NCI-H460 (cell line): Measurements from ENCODE around the gene FRMD8. TPM values are rescaled to one million over a fixed set of nuclear protein-coding genes. Genes with fewer than 3 reads are reported as not detected.

Experiments
- DNase-seq: peaks from one replicate; pipeline ENCODE4 v3.0.0-alpha.2; 2016; ENCODE audit warnings: low read depth; ENCODE audit errors: extremely low read depth
- polyA plus RNA-seq: library from polyadenylated mRNA; depleted of rRNA; stranded (reverse); fragments of >200 nt; gene quantifications from 2 replicates; pipeline ENCODE4 v1.2.3, GENCODE V29; 2014; cell fraction: nucleus; rRNA removed
- total RNA-seq: library from RNA; depleted of rRNA; stranded (reverse); fragments of >200 nt; shearing (Covaris generic); gene quantifications from 2 replicates; pipeline ENCODE4 v1.2.3, GENCODE V29; 2014; rRNA removed

FRMD8 gene, protein sequence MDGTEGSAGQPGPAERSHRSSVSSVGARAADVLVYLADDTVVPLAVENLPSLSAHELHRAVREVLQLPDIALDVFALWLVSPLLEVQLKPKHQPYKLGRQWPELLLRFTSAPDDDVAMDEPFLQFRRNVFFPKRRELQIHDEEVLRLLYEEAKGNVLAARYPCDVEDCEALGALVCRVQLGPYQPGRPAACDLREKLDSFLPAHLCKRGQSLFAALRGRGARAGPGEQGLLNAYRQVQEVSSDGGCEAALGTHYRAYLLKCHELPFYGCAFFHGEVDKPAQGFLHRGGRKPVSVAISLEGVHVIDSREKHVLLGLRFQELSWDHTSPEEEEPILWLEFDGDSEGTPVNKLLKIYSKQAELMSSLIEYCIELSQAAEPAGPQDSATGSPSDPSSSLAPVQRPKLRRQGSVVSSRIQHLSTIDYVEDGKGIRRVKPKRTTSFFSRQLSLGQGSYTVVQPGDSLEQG
- total RNA-seq: 14.4 and 15.1 TPM in 2 replicates
- 54.3 and 65.4 TPM in 2 replicates for polyA plus RNA-seq

DNA sequence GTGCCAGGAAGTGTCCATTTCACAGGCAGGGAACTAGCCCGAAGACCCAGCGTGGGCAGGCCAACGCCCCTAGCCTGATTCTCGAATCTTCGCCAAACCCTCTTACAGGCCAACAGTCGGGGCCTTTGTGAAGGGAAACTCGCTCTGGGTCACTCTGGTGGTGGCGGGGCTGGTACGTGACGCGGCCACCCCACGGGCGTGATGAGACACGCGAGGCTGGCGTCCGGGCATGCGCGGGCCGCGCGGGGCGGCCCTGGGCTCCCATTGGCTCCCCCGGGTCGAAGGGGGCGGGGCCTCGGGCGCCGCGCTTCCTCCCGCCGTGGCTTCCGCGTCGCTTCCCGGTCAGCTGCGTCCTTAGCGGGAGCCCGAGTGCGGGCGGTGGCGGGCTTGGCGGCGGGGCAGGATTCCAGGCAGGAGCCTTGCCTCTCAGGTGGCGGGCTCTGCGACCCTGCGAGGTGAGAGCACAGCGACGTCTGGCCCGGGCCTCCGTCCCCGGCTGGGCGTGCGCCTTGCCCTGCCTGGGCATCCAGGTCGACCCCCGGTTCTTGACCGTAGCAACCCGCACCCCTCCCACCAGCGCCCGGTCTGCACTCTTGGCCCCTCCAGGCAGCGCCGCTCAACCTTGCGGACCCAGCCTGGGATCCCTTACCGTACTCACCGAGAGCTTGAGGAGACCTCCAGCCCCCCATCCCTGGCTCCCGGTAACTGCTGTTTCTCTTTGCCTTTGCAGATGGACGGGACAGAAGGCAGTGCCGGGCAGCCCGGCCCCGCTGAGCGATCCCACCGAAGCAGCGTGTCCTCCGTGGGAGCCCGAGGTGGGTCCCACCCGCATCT lies at the start of gene FRMD8:
FRMD8 (plus strand) TSS at position 331 of the 834 bp plus-strand sequence; CDS start at position 731, 400 bp downstream.
- DNase-seq: peak; percentile 60

DNA sequence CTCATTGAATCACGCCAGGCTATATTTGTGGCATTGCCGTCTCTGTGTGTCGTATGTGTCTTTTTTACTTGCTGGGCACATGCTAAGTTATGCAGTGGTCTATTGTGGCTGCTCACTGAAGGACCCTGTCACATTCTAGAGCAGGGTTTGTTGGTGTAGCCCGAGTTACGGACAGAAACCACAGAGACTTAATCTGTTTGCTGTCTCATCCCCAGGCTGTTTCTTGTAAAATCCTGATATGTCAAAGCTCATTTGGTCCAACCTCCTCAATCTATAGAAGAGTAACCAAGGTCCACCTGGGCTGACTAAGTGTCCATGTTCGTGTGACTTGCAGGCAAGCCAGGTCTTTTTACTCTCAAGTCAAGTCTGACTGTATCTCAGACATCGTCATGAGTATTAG lies 47.8 kb upstream of the FRMD8 start:
- no peak for DNase-seq

DNA sequence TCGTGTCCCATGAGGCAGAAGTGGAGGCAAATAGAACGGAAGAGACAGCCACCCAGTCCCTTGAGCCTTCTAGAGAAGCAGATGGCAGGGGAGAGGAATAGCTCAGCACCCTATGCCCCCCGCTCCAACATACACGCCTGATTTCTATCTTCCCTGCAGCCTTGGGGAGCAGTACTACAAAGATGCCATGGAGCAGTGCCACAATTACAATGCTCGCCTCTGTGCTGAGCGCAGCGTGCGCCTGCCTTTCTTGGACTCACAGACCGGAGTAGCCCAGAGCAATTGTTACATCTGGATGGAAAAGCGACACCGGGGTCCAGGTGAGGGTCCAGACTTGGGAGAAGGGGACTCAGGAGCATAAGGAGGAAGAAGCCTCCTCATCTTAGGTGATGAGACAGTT lies 46.2 kb upstream of the FRMD8 start:
- no peak for DNase-seq

DNA sequence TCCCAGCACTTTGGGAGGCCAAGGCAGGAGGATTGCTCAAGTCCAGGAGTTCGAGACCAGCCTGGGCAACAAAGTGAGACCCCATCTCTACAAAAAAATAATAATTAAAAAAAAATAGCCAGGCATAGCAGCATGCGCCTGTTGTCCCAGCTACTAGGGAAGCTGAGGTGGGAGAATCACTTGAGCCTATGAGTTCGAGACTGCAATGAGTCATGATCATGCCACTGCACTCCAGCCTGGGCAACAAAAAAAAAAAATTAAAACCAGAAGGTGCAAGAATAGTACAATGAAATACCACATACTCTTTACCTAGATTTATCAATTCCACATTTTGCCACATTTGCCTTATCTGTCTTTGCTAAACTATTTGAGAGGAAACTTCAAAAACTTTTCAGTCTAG lies 44.6 kb upstream of the FRMD8 start:
- DNase-seq: no peak

DNA sequence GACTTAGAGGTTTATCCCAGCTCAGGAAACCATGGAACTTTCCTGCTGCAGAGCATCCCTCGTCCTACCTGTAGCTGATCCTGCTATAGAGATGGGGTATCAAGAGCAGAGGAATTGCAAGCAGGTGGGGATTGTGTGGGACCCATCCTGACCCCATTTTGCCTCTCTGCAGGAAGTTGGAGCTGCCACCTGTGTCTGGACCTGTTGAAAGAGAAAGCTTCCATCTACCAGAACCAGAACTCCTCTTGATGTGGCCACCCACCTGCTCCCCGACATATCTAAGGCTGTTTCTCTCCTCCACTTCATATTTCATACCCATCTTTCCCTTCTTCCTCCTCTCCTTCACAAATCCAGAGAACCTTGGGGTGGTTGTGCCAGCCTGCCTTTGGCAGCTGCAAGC lies 34.9 kb upstream of the FRMD8 start:
- no peak for DNase-seq

DNA sequence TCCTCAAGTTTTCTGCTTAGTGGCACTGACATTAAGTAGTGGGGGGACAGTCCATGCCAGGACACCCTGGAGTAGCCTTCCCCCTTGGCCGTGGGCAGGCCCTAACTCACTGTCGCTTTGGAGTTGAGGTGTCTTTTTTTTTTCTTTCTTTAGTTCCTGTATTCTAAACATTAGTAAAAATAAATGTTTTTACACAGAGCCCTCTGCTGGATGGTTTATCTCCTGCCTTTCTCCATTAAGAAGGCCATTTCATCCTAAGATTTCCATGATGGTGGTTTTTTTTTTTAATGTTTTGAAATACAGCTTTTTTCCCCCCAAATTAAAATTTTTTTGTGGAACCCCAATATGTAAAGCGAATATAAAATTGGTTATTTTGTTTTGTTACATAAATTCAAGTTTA lies 33.7 kb upstream of the FRMD8 start:
- no peak for DNase-seq

DNA sequence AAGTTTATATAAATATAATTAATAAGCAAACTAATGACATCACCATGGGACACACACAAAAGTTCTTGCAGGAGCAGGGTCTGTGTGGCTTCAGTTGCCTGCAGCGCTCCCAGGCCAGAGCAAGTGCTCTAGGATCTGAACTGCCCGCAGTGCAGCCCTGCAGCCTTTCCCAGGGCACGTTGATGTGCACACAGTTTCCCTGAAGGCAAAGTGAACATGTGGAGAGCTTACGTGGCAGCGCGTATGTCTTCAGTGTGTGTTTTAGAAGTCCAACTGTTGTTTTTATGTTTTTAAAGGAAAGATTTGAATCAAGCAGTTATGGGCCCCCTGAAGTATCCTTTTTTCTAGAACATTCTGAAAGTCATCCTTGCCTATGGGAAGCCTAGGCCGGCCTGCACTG lies 33.1 kb upstream of the FRMD8 start:
- no peak for DNase-seq

DNA sequence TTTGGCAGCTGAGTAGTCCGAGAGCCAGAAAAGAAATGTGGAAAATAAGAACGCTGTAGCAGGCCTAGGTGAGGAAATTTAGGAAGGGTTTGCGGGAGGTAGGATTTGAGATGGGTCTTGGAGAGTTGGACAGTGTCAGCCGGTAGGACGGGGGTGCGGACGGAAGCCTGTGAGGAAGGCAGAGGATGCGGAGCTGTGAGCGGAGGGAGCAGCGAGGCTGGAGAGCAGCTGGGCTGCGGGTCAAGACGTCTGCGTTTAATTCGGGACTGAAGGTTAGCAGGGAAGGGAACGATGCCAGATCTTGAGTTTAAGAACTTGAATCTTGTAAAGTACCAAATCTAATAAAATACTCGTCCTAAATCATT lies 32.6 kb upstream of the FRMD8 start:
- DNase-seq: no peak

DNA sequence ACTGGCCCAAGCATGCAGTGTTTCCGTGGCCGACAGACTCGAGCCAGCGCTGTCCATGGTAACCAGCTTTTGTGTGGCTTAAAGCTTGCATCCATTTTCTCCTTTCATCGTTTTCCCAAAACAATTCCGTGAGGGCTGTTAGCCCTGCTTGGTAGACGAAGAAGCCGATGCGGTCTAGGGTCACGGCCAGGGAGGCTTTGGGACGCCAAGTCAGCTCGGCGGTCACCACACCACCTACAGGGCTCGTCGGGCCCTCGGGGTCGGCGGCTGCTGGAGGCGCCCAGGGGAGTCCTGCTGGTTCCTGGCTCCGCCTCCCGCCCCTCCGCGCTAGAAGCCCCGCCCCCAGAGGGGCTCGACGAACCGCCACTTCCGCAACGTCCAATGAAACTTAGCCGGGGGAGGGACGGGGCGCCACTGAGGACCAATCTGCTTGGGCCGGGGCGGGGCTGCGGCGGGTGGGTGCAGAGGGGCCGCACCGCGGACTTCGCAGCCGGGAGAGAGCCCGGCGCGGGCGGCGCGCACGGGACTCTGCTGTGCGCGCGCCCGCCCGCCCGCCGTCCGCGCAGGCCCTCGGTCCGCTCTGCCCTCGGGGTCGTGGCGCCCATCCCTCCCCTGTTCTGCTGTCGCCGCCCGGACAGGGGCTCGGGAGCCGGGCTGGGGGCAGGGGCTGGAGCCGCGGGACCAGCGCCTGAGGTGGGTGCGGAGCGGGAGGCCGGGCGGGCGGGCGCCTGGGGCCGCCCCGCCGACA lies 32.0 kb upstream of the FRMD8 start, which contains the start of gene TIGD3:
TIGD3 (plus strand) TSS at position 487 of the 748 bp plus-strand sequence. CDS start 1,058 bp downstream, outside the sequence.
- DNase-seq: peak; percentile 86

DNA sequence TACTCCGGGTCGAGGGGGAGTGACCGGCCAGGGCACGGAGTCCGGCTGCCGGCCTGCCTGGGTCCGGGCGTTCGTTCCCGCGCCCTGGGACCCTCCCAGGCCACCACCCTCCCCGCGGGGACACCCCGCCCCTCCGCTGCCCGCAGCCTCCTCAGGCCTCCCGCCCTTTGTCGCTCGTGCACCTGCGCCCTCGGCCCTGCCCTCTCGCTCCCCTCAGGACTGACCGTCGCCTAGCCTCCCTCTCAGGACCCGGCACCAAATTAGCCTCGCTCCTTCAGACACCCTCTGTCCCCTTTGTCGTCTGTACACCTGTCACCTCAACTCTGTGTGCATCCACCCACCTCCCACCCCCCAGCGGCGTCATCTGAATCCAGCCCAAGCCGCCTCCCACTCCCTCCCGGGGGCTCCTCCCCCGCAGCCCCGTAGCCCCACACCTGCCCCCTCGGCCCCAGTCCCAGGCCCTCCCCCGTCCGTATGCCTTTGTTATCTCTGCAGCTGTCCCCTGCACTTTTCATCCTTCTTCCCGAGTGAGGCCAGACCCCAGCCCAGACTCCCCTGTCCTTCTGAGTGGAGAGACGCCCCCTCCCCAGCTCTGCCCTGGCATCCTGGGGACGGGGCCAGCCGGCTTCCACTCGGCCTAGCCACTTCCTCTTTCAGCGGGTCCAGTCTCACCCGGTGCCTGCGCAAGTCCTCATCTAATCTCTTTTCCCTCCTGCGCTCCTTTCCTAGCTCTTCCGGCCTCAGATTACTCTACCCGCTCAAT lies 31.2 kb upstream of the FRMD8 start:
- no peak for DNase-seq

DNA sequence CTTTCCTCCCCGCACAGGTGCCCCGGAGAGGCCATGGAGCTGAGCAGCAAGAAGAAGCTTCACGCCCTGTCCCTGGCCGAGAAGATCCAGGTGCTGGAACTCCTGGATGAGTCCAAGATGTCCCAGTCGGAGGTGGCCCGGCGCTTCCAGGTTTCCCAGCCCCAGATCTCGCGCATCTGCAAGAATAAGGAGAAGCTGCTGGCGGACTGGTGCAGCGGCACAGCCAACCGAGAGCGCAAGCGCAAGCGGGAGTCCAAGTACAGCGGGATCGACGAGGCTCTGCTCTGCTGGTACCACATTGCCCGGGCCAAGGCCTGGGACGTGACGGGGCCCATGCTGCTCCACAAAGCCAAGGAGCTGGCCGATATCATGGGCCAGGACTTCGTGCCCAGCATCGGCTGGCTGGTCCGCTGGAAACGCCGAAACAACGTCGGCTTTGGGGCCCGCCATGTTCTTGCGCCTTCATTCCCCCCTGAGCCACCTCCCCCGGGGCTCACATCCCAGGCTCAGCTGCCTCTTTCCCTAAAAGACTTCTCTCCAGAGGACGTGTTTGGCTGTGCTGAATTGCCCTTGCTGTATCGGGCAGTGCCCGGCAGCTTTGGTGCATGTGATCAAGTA lies 30.6 kb upstream of the FRMD8 start:
- no peak for DNase-seq

DNA sequence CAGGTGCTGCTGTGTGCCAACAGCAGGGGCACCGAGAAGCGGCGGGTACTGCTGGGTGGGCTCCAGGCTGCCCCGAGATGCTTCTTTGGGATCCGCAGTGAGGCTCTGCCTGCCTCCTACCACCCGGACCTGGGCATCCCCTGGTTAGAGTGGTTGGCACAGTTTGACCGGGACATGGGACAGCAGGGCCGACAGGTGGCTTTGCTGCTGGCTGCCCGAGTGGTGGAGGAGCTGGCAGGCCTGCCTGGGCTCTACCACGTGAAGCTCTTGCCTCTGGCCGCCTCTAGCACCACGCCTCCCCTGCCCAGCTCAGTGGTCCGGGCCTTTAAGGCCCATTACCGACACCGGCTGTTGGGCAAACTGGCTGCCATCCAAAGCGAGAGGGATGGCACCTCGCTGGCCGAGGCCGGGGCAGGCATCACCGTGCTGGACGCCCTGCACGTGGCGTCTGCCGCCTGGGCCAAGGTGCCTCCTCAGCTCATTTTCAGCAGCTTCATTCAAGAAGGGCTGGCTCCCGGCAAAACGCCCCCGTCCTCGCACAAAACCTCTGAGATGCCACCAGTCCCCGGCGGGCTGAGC lies 30.0 kb upstream of the FRMD8 start:
- no peak for DNase-seq

DNA sequence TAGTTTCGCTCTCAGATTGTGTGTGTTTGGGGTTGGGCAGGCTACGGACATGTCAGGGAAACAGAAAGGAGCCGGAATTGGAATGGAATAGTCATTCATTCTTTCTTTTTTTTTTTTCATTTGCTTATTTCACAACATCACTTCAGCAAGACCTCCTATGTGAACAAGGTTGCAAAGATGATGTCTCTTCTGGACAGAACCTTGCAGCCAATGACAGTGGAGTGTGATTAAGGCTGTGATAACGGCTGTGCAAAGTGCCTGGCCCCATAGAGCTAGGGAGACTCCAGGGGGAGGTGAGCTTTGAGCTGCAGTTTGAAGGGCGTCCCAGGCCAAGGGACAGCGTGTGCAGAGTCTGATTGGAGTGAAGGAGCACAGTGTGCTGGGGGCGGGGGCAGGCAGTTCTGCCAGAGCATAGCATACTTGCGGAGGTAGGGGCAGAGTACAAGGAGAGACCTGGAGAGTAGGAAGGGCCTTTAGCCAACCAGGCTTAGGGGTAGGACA lies 28.5 kb upstream of the FRMD8 start:
- no peak for DNase-seq

DNA sequence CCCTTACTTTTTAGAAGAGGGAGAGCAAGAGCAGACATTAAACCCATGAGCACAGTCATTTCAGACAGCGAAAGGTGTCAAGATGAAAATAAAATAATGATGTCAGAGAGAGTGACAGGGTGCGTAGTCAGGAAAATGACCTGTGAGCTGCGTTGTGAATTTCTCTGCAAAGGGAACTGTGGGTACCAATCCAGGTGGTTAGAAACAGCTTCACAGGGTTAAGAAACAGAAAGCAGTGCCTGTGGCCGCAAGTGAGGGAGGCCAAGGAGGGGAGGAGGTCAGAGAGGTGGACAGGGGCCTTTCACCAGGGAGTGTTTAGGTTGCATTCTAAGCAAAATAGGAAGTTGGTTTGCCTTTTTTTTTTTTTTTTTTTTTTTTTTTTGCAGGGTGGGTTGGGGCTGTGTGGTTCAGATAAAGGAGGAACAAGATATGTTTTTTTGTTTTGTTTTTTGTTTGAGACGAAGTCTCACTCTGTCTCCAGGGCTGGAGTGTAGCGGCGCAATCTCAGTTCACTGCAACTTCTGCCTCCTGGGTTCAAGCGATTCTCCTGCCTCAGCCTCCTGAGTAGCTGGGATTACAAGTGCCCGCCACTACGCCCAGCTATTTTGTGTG lies 24.0 kb upstream of the FRMD8 start:
- no peak for DNase-seq

DNA sequence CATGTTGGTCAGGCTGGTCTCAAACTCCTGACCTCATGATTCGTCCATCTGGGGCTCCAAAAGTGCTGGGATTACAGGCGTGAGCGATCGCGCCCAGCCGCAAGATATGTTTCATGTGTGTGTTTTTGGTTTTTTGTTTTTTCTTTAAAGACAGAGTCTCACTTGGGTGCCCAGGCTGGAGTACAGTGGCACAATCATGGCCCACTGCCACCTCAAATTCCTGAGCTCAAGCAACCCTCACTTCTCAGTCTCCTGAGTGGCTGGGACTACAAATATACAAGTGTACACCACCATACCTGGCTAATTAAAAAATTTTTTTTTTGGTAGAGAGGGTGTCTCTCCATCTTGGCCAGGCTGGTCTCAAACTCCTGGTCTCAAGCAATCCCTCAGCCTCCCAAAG lies 23.5 kb upstream of the FRMD8 start:
- DNase-seq: no peak

DNA sequence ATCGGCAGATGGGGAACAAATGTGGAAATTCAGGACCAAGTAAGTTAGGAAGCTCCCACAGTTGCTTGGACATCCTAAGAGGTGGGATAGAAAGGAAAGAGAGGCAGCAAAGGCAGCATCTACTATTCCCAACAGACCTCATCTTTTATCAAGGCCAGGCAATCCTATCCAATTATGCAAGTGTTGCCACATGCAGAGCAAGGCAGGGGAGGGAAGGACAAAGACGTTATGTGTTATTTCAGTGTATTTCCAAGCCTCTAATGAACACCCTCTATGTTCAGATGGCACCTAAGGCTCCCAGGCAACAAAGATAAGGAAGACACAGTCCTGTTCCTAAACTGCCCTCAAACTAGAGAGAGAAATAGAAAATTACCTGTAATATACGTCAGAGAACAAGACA lies 22.7 kb upstream of the FRMD8 start:
- DNase-seq: no peak

DNA sequence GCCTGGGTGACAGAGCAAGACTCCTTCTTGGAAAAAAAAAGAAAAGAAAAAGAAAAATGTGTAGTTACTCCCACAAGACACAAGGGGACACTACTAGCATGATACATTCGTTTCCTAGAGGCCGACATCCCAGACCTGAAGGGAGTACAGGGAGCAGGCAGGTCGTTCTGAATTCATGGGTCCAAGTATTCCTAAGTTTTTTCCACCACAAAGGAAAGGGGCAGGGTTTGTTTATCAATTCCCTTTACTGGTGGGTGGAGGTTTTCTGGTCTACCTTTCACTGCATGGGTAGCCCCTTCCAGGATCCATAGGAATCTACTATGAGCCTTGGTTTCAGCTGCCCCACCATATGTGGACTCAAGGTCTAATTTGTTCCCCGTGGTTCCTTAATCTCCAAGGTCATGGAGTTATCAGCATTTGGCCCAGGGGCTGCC lies 20.1 kb upstream of the FRMD8 start:
- DNase-seq: peak; percentile 78

DNA sequence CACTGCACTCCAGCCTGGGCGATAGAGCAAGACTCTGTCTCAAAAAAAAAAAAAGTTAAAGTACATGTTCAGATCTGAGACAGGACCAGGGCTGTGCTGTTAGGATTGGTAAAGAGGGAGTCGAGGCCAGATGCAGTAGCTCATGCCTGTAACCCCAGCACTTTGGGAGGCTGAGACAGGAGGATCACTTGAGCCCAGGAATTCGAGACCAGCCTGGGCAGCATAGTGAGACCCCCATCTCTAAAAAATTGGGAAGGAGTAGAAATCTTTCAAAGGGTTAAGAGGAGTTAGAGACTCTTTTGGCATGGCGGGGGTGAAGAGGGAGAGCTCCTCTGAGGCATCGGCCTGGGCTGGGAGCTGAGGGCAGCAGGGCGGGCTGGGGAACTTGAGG lies 15.8 kb upstream of the FRMD8 start:
- DNase-seq: no peak
